ENCODE results near the gene KDM6B.

The KDM6B gene

GRCh38 chr17:7841915-7842379 is 7.9 kb downstream of the KDM6B start:
- H3K4me3 ChIP-seq (ENCODE audit: low read length), result peak overlapping the region; percentile 81
- TF ChIP-seq CTCF (conservative IDR thresholded peaks at IDR 0.05; ENCODE audit: low read length), result no peak
- DNase-seq (ENCODE audit: low read depth), result peak; percentile 72

- peak; percentile 85 for DNase-seq (ENCODE audit: low read depth)
- TF ChIP-seq CTCF (conservative IDR thresholded peaks at IDR 0.05; ENCODE audit: low read length), result no peak
- peak overlapping the region; percentile 81 for H3K4me3 ChIP-seq (ENCODE audit: low read length)
These were observed 8.6 kb downstream of the KDM6B start for GRCh38 chr17:7842380-7843256.

- TF ChIP-seq CTCF (conservative IDR thresholded peaks at IDR 0.05; ENCODE audit: low read length), result no peak
- no peak for DNase-seq (ENCODE audit: low read depth)
- peak overlapping the region; percentile 81 for H3K4me3 ChIP-seq (ENCODE audit: low read length)
These were observed 9.2 kb downstream of the KDM6B start for GRCh38 chr17:7843257-7843535.

GRCh38 chr17:7843536-7844291 is 9.7 kb downstream of the KDM6B start:
- TF ChIP-seq CTCF (conservative IDR thresholded peaks at IDR 0.05; ENCODE audit: low read length), result no peak
- peak overlapping the region; percentile 81 for H3K4me3 ChIP-seq (ENCODE audit: low read length)
- DNase-seq (ENCODE audit: low read depth), result peak; percentile 68

- peak overlapping the region; percentile 81 for H3K4me3 ChIP-seq (ENCODE audit: low read length)
- DNase-seq (ENCODE audit: low read depth), result peak; percentile 94
- no peak for TF ChIP-seq CTCF (conservative IDR thresholded peaks at IDR 0.05; ENCODE audit: low read length)
These were observed 10.5 kb downstream of the KDM6B start for GRCh38 chr17:7844292-7845154.

GRCh38 chr17:7845359-7846062 is 11.5 kb downstream of the KDM6B start:
- no peak for DNase-seq (ENCODE audit: low read depth)
- peak overlapping the region; percentile 81; the same call in 1 of the 2 replicates for H3K4me3 ChIP-seq (ENCODE audit: low read length)
- TF ChIP-seq CTCF (conservative IDR thresholded peaks at IDR 0.05; ENCODE audit: low read length), result no peak

Measured in AG10803 (cell line).